Retina (tissue), 1 donor: Measurements from ENCODE around the gene LTBP4.
"Not testable (repeated sequence)": the region's sequence is repeated elsewhere in the genome, so short reads cannot be mapped to it uniquely, and the experiment has no call there.

ENCODE experiments used
- DNase-seq: peaks from one replicate; pipeline ENCODE4 v3.0.0-alpha.2; 2016

LTBP4 gene

DNA sequence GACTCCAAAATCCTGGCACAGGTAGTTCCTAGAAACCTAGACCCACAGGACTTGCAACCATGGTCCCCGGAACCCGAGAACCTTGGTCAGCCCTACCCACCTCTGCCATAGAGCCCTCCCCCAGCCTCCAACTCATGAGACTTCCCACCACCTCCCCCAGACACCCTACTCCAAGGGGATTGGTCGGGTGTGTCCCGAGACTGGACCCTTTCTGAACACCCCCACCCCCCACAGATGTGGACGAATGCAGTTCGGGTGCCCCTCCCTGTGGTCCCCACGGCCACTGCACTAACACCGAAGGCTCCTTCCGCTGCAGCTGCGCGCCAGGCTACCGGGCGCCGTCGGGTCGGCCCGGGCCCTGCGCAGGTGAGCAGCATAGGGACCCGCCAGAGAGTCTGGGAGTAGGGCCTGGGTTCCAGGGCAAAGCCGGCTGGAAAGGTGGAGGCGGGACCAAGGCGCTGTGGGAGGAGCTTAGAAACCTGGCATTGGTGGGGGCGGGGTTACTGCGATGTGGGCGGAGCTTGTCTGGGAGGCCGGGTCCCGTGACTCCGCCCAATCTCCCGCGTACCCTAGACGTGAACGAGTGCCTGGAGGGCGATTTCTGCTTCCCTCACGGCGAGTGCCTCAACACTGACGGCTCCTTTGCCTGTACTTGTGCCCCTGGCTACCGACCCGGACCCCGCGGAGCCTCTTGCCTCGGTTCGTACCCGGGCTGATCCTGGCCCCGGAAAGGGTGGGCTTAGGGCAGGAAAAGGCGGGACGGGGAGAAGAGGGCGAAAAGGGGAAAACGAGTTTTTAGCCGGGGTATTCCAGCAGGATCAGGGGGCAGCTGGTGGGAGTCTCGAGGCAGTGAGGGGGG lies 11.9 kb downstream of the LTBP4 start:
- peak; percentile 32 for DNase-seq

DNA sequence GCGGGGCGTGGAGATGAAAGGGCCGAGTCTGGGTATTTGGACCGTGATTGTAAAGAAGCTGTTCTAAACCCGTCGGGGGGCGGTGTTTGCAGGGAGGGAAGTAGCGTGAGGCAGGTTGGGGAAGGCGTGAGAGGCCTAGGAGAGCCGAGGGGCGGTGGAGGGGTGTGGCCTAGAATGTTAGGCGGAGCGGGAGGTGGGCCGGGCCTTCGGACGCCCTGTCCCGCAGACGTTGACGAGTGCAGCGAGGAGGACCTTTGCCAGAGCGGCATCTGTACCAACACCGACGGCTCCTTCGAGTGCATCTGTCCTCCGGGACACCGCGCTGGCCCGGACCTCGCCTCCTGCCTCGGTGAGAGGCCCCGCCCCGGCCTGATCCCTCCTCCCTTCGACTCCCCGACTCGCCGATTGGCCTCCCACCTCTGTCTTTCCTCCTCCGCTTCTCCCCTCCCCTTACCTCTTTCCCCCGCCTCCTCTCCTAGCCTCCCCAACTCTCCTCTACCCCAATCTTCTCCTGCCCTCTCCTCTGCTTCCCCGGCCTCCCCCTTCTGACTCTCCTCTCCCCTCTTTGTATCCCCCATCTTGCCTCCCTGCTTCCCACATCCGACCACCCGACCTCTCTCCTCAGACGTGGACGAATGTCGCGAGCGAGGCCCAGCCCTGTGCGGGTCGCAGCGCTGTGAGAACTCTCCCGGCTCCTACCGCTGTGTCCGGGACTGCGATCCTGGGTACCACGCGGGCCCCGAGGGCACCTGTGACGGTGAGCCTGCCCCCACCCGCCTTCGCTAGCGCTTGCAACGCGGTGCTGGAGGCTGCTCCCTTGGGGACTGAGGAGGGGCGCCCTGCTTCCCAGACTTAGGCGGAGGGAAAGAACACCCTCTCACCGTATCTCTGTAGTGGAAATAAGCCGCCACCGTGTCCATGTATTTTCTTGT lies 12.8 kb downstream of the LTBP4 start:
- DNase-seq = peak; percentile 64

DNA sequence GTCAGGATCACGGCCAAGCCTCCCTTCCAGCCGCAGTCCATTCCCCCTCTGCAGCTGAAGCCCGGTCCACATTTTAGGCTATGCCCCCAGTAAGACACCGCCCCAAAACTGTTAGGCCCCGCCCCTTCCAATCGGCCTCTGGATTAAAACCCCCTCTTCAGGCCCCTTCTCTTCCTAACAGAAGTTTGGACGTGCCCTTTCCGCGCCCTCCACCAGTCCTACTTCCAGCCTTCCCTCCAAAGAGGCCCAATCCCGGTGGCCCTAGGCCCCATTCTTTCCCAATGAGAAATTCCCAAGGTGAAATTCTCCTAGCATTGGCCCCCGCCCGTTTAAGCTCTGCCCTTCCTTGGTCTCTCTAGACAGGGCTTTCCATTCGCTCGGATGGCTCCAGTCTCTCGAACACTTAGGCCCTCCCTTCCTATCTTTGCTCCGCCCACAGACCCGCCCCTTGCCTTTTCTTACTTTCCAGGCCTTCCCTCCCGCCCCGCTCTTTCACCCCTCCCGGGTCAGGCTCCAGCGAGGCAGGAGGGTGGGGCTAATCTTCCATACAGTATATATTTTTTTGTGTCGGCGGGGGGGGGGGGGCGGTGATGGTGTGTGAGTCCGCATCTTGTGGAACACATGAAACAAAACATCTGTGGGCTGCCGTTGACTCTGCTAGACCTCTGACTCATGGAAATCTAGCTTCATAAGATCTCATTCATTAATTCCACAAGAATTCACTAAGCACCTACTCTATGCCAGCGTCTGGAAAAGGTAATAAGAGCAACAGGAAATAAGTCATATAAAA lies 13.6 kb downstream of the LTBP4 start:
- DNase-seq = peak; percentile 58

DNA sequence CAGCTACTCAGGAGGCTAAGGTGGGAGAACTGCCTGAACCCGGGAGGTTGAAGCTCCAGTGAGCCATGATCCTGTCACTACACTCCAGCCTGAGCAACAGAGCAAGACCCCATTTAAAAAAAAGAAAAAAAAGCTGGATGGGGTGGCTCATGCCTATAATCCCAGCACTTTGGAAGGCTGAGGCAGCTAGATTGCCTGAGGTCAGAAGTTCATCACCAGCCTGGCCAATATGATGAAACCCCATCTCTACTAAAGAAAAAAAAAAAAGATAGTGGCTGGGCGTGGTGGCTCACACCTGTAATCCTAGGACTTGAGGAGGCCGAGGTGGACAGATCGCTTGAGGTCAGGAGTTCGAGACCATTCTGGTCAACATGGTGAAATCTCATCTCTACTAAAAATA lies 15.0 kb downstream of the LTBP4 start:
- no peak for DNase-seq

DNA sequence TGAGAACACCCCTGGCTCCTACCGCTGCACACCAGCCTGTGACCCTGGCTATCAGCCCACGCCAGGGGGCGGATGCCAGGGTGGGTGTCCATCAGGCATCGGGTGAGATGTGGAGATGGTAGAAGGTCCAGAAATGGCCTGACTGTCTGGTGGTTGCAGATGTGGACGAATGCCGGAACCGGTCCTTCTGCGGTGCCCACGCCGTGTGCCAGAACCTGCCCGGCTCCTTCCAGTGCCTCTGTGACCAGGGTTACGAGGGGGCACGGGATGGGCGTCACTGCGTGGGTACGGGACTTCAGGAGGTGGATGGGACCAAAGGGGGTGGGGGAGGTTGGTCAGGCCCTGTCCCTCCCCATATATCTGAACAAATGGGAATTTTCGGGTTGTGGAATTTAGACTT lies 15.8 kb downstream of the LTBP4 start:
- DNase-seq = no peak

DNA sequence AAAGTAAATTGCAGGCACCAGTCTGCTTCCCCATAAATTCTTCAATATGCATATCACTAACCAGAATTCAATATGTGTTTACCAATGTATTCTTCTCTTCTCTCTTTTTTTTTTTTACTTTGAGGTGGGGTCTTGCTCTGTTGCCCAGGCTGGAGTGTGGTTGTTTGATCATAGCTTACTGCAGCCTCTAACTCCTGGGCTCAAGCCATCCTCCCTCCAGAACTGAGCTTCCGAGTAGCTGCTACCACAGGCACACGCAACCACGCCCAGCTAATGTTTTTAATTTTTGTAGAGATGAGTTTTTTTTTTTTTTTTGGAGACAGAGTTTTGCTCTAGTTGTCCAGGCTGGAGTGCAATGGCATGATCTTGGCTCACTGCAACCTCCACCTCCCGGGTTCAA lies 16.8 kb downstream of the LTBP4 start:
- DNase-seq = no peak

DNA sequence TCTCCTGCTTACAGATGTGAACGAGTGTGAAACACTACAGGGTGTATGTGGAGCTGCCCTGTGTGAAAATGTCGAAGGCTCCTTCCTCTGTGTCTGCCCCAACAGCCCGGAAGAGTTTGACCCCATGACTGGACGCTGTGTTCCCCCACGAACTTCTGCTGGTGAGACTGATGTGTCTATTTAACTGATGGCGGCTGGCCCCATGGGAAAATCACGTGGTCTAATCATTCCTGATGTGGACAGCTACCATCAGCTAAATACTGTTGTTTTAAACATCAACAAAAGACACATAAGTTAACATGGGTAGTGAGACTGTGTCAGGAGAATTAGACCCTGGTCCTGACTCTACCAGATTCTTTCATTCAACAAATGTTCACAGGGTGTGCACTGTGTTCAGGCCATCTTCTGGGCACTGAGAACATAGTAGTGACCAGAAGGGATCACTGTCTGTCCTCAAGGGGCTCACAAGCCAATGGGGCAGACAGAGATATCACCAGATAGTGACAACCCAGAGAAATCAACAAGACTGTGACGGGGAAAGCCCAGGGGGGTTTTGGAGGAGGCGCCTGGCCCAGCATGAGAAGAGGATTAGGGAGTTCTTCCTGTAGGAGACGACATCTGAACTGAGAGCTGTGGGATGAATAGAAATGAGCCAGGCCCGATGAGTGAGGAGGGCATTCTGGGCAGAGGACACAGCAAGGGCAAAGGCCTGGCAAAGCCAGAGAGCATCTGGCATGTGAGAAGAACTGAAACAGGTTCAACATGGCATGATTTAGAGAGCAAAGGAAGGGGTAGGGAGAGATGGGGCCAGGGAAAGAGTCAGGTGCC lies 18.4 kb downstream of the LTBP4 start:
- no peak for DNase-seq

DNA sequence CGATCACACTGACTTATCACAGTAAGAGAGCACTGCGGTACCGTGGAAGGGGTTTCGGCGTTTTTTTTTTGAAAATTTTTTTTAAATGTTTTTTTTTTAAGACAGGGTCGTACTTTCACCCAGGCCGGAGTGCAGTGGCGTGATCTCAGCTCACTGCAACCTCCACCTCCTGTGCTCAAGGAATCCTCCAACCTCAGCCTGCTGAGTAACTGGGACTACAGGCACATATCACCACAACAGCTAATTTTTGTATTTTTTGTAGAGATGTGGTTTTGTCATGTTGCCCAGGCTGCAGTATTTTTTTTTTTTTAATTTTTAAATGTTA lies 19.0 kb downstream of the LTBP4 start:
- DNase-seq = no peak

DNA sequence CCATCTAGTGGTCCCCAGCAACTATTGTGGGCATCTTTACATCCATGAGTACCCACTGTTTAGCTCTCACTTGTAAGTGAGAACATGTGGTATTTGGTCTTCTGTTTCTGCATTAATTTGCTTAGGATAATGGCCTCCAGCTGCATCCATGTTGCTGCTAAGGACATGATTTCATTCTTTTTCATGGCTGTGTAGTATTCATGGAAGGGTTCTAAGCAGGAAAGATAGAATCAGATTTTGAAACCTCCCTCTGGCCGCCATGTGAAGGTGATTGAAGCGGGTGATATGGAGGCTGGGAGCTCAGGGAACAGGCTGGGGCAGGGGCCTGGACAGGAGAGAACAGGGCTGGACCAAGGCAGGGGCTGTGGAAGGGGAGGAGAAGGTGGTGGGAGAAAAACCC lies 20.1 kb downstream of the LTBP4 start:
- no peak for DNase-seq

DNA sequence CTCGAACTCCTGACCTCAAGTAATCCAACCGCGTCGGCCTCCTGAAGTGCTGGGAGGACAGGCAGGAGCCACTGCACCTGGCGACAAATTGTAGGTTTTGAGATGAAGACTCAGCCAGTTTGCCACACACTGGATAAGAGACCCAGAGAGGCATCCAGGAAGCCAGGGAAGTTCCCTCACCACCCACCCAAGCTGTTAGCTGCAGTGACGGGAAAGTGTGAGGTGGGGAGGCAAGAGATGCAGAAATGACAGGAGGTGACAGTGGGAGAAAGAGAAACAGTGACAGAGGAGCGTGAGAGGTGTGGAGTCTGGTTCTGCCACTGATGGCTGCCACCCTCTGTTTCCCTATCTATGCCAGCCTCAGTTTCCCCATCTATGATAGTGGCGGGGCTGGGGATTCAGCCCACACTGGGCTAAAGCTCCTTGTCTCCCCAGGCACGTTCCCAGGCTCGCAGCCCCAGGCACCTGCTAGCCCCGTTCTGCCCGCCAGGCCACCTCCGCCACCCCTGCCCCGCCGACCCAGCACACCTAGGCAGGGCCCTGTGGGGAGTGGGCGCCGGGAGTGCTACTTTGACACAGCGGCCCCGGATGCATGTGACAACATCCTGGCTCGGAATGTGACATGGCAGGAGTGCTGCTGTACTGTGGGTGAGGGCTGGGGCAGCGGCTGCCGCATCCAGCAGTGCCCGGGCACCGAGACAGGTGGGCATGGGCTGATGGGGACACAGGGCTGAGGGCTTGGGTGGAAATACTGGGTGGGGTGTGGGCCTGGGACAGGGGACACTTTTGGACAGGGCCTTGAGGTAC lies 21.0 kb downstream of the LTBP4 start:
- DNase-seq = no peak

DNA sequence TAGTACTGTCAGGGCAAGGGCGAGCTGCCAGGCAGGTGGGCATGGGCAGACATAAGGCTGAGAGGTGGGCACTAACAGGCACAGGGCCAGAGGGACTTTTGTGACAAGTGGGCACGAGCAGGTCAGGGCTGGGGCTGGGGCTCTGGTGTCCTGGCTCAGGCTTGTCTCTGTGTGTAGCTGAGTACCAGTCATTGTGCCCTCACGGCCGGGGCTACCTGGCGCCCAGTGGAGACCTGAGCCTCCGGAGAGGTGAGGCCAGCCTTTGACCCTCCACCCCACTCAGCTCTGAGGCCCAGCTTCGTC lies 21.6 kb downstream of the LTBP4 start:
- DNase-seq = no peak

DNA sequence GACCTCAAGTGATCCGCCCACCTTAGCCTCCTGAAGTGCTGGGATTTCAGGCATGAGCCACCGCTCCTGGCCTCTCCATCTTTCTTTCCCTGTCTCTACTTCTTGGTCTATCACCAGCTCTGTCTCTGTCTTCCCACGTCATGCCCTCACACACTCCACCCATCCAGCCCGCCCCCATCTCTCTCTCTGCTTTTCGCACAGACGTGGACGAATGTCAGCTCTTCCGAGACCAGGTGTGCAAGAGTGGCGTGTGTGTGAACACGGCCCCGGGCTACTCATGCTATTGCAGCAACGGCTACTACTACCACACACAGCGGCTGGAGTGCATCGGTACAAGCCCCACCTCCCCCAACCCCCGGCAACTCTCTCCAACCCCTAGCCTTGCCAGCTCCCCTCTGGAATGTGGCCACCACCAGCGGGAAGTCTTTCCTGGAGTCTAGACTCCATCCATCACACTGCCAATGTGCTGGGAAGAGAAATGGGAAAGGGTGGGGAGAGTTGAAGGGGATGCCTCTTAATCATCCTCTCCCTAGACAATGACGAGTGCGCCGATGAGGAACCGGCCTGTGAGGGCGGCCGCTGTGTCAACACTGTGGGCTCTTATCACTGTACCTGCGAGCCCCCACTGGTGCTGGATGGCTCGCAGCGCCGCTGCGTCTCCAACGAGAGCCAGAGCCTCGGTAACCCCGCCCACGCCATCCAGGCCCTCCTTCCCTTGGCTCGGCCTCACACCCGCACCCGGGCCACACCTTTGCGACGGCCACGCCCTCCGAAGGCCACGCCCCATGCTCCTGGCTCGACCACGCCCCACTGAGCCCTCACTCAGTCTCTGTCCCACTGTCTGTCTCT lies 22.5 kb downstream of the LTBP4 start:
- no peak for DNase-seq

DNA sequence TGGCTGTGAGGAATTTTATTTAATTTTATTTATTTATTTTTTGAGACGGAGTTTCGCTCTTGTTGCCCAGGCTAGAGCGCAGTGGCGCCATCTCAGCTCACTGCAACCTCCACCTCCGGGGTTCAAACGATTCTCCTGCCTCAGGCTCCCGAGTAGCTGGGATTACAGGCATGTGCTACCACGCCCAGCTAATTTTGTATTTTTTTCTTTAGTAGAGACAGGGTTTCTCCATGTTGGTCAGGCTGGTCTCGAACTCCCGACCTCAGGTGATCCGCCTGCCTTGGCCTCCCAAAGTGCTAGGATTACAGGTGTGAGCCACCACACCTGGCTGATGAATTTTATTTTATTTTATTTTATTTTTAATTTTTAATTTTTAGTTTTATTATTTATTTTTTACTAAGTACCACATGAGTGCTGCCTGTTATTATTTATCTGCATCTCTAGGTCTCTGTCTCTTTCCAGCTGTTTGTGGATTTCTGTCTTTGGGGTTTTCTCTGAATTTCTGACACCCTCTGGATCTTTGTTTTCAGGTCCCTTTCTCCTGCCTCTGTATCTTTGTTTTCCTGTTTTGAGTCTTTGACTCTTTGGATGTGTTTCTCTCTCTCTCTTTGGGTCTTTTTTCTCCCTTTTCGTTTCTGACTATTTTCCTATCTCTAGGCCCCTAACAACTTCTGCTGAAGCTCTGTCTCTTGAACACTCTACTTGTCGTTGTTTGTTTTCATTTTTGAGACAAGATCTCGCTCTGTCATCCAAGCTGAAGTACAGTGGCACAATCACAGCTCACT lies 23.4 kb downstream of the LTBP4 start:
- DNase-seq = not testable (repeated sequence)

DNA sequence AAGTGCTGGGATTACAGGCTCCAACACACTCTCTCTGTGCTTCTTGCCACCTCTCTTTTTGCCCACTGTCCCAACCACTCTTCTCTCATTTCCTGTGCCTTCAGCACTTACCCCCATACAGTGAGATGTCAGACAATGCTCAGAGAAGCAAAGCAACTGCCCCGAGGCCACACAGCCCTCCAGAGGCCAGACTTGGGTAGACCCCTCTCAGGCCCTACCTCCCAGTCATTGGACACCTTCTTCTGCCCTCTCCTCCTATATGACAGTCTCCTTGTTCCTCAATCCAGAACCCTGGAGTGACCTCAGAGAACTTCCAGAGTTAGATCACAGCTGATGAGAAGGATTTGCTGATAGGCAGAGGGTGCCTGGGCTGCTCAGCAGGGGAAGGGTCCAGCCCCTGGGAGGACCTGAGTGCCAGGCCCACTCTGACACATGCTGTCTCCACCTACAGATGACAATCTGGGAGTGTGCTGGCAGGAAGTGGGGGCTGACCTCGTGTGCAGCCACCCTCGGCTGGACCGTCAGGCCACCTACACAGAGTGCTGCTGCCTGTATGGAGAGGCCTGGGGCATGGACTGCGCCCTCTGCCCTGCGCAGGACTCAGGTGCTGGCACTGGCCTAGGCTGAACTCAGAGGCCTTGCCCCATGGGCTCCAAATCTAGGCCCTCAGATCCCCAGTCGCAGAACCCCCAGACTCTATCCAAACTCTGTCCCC lies 24.4 kb downstream of the LTBP4 start:
- no peak for DNase-seq

DNA sequence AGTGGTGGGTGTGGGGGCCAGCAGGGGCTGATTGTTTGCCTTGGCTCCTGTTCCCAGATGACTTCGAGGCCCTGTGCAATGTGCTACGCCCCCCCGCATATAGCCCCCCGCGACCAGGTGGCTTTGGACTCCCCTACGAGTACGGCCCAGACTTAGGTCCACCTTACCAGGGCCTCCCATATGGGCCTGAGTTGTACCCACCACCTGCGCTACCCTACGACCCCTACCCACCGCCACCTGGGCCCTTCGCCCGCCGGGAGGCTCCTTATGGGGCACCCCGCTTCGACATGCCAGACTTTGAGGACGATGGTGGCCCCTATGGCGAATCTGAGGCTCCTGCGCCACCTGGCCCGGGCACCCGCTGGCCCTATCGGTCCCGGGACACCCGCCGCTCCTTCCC lies 25.7 kb downstream of the LTBP4 start:
- DNase-seq = no peak

DNA sequence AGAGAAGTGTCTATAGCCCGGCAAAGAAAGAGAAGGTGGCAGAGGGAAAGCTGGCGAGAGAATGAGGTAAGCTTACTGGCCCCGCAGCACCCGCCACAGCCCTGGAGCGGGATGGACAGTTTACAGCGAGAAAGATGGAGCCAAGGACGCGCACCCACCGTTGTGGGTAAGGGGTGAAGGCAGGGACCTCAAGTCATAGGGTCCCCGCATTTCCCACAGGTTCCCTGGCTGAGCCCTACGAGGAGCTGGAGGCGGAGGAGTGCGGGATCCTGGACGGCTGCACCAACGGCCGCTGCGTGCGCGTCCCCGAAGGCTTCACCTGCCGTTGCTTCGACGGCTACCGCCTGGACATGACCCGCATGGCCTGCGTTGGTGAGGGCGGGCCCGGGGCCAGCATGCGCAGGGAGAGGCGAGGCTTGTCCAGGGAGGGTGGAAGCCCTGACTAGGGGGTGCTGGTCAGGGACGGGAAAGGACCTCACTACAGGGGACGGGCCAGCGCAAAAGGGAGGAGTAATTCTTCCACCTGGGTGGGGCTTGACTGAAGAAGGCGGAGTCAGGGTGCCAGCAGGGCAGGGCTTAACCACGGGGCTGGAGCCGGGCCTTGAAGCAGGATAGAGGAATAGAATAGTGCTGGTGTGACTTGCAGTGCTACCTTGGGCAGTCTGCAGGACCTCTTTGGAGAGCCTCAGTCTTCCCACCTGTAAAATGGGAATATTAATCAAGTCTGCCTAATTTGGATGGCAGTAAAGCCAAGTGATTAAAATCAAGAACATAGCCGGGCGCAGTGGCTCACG lies 26.5 kb downstream of the LTBP4 start:
- no peak for DNase-seq

DNA sequence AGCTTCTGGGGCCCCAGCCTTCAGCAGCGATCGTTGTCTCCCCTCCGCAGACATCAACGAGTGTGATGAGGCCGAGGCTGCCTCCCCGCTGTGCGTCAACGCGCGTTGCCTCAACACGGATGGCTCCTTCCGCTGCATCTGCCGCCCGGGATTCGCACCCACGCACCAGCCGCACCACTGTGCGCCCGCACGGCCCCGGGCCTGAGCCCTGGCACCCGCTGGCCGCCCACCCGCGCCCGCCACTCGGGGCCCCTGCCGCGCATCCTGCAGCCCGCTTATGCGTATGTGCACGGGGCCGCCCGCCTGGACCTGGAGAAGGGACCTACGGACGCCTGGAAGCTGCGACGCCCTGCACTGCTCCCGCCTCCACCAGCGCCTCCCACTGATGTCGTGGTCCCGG lies 28.2 kb downstream of the LTBP4 start:
- no peak for DNase-seq

DNA sequence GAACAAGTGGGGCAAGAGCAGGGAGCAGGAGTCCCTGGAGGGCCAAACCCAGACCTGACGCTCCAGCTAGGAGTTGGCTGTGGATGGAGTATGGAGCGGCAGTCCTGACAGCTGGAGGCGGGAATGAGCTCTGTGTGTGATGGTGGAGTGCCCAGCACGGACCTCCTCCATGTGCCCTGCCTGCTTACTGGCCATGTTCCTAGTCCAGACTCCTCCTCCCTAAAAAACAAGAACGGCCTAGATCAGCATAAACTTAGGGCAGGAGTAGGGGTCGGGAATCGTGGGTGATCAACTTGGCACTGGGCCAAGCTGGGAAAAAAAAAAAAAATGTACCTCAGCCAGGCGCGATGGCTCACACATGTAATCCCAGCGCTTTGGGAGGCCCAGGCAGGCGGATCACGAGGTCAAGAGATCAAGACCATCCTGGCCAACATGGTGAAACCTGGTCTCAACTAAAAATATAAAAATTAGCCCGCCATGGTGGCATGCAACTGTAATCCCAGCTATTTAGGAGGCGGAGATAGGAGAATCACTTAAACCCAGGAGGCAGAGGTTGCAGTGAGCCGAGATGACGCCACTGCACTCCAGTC lies 29.5 kb downstream of the LTBP4 start:
- no peak for DNase-seq
